Effector CD4-positive, alpha-beta T cell (primary cell): ENCODE measurements around the gene ODR4.
"Not testable (repeated sequence)": the region's sequence is repeated elsewhere in the genome, so short reads cannot be mapped to it uniquely, and the experiment has no call there.

Experiments
- DNase-seq: peaks from one replicate; pipeline ENCODE4 v3.0.0-alpha.2; 2020
- total RNA-seq: gene quantifications from one replicate; lab custom pipeline; 2026; lab: John Stamatoyannopoulos, UW

The ODR4 gene
- 62.1 reads per million, percentile 73 among the genes with 10 or more reads in this experiment for total RNA-seq

GRCh38 chr1:186375152-186375928 lies at the start of gene ODR4, which contains the start of gene TPR:
Gene ODR4 (plus strand): TSS chr1:186375838. CDS start chr1:186379786, 3,948 bp downstream.
Gene TPR (minus strand): TSS chr1:186375253. CDS start chr1:186375028, 225 bp downstream.
- DNase-seq: peak; percentile 97

GRCh38 chr1:186326009-186326408 lies 49.6 kb upstream of the ODR4 start:
- DNase-seq: no peak

GRCh38 chr1:186327331-186327730 lies 48.3 kb upstream of the ODR4 start:
- DNase-seq: no peak

GRCh38 chr1:186330758-186331157 lies 44.9 kb upstream of the ODR4 start:
- DNase-seq: no peak

GRCh38 chr1:186337554-186337953 lies 38.1 kb upstream of the ODR4 start:
- DNase-seq: no peak

GRCh38 chr1:186340772-186341171 lies 34.9 kb upstream of the ODR4 start:
- no peak for DNase-seq

GRCh38 chr1:186347837-186348691 lies 27.6 kb upstream of the ODR4 start:
- DNase-seq: not testable (repeated sequence)

GRCh38 chr1:186374303-186375151 lies 1.1 kb upstream of the ODR4 start:
- DNase-seq: peak; percentile 6

GRCh38 chr1:186375929-186376319 lies 286 bp downstream of the ODR4 start:
- DNase-seq: no peak

- no peak for DNase-seq
Measured at GRCh38 chr1:186386725-186387383, 11.2 kb downstream of the ODR4 start.

- DNase-seq: no peak
Measured at GRCh38 chr1:186390925-186391324, 15.3 kb downstream of the ODR4 start.

- no peak for DNase-seq
Measured at GRCh38 chr1:186391841-186392240, 16.2 kb downstream of the ODR4 start.

- not testable (repeated sequence) for DNase-seq
Measured at GRCh38 chr1:186392711-186393110, 17.1 kb downstream of the ODR4 start.

GRCh38 chr1:186401446-186401845 lies 25.8 kb downstream of the ODR4 start:
- DNase-seq: not testable (repeated sequence)

- DNase-seq: no peak
Measured at GRCh38 chr1:186403632-186404031, 28.0 kb downstream of the ODR4 start.

GRCh38 chr1:186404454-186405051 lies 28.9 kb downstream of the ODR4 start:
- no peak for DNase-seq

- no peak for DNase-seq
Measured at GRCh38 chr1:186409091-186409490, 33.5 kb downstream of the ODR4 start.

GRCh38 chr1:186413319-186413718 lies 37.7 kb downstream of the ODR4 start:
- no peak for DNase-seq

- no peak for DNase-seq
Measured at GRCh38 chr1:186418503-186418902, 42.9 kb downstream of the ODR4 start.

- no peak for DNase-seq
Measured at GRCh38 chr1:186420311-186420710, 44.7 kb downstream of the ODR4 start.

- DNase-seq: no peak
Measured at GRCh38 chr1:186420923-186421322, 45.3 kb downstream of the ODR4 start.

GRCh38 chr1:186421446-186421845 lies 45.8 kb downstream of the ODR4 start:
- no peak for DNase-seq
